Measurements from ENCODE around the gene CTXN2. TPM values are rescaled to one million over a fixed set of nuclear protein-coding genes. Genes with fewer than 3 reads are reported as not detected.

CTXN2 gene
- total RNA-seq, 1 experiment from 2014 or later, result 0.11 TPM

DNA sequence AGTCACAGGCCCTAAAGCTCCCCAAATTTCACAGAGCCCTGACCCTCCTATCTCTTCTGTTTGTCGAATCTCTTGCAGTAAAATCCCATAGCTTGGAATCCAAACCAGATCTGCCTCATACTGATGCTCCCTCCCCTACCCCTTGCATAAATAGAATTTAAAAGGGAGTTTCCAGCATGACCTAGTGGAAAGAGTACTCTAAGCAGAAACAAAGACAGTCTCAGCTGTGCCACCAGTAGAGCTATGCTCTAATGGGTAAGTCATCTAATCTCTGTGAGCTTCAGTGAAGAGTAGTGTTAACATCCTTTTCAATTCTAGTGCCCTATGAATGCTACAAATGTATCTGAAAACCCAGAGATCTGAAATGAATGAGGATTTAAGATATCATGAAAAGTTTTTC, 10.6 kb downstream of the CTXN2 start:
- Histone ChIP-seq H3K4me2 (ENCODE audit: insufficient read depth, insufficient read length, low read length) (no peak overlapping the region), H3K4me1 (ENCODE audit: insufficient read depth, low read length) (no peaks in the 10 kb centered on the region), H3K14ac (ENCODE audit: insufficient read depth, low read length) (no peak overlapping the region), H3K23me2 (ENCODE audit: insufficient read length, low read depth, low read length, poor library complexity, severe bottlenecking) (no peaks in the 10 kb centered on the region), H2BK12ac (ENCODE audit: insufficient read length, low read depth, low read length) (no peak overlapping the region), H2AK5ac (ENCODE audit: insufficient read length, low read length) (no peak overlapping the region), H4K5ac (ENCODE audit: insufficient read length, low read depth, low read length) (no peak overlapping the region), H3K9me3 (ENCODE audit: control insufficient read depth, low read depth, low read length) (no peaks in the 10 kb centered on the region), H3K23ac (ENCODE audit: insufficient read length, low read depth, low read length) (no peak overlapping the region), H3K56ac (ENCODE audit: insufficient read length, low read depth, low read length) (no peak overlapping the region), H3K9ac (ENCODE audit: extremely low read depth, insufficient read length, low read length) (no peak overlapping the region), H2BK5ac (ENCODE audit: insufficient read length, low read length) (no peak overlapping the region), H3K4ac (ENCODE audit: low read depth, low read length) (no peak overlapping the region), H2BK20ac (ENCODE audit: low read depth, low read length, poor library complexity, severe bottlenecking) (no peak overlapping the region), H3T11ph (ENCODE audit: low read length) (no peak overlapping the region), H3K79me2 (ENCODE audit: insufficient read depth, low read length) (no peaks in the 10 kb centered on the region), H4K8ac (replicated peaks; ENCODE audit: insufficient read length, low read depth, low read length) (no peak overlapping the region), H2AFZ (ENCODE audit: low read length) (no peak overlapping the region), H2BK15ac (ENCODE audit: low read depth, low read length) (no peak overlapping the region), H3K18ac (ENCODE audit: insufficient read length, low read depth, low read length) (no peak overlapping the region), H3K27ac (ENCODE audit: insufficient read length, low read depth, low read length) (no peak overlapping the region), H3K27me3 (ENCODE audit: insufficient read depth, low read length) (no peaks in the 10 kb centered on the region), H3K79me1 (ENCODE audit: insufficient read depth, low read depth, low read length, poor library complexity, severe bottlenecking) (no peaks in the 10 kb centered on the region), H2BK120ac (ENCODE audit: low read depth, low read length, poor library complexity, severe bottlenecking) (no peak overlapping the region), H4K20me1 (ENCODE audit: control insufficient read depth, insufficient read depth, insufficient read length) (no peaks in the 10 kb centered on the region), H4K91ac (ENCODE audit: insufficient read length, low read depth, low read length) (no peak overlapping the region)
- no peak overlapping the region for H3K4me3 Mint-ChIP-seq
- H3K9me3 Mint-ChIP-seq, result no peaks in the 10 kb centered on the region
- WGBS (ENCODE audit: extremely low coverage, insufficient read length, low lambda C conversion rate), result no CpG with 5 or more reads among the region's 1 CpG
- H3K4me1 Mint-ChIP-seq, result peaks cover 11 to 12% of the 10 kb centered on the region in 2 experiments
- no peaks in the 10 kb centered on the region for H3K27me3 Mint-ChIP-seq (ENCODE audit: low read depth)
- TF ChIP-seq, protein P1, sequence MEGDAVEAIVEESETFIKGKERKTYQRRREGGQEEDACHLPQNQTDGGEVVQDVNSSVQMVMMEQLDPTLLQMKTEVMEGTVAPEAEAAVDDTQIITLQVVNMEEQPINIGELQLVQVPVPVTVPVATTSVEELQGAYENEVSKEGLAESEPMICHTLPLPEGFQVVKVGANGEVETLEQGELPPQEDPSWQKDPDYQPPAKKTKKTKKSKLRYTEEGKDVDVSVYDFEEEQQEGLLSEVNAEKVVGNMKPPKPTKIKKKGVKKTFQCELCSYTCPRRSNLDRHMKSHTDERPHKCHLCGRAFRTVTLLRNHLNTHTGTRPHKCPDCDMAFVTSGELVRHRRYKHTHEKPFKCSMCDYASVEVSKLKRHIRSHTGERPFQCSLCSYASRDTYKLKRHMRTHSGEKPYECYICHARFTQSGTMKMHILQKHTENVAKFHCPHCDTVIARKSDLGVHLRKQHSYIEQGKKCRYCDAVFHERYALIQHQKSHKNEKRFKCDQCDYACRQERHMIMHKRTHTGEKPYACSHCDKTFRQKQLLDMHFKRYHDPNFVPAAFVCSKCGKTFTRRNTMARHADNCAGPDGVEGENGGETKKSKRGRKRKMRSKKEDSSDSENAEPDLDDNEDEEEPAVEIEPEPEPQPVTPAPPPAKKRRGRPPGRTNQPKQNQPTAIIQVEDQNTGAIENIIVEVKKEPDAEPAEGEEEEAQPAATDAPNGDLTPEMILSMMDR (conservative IDR thresholded peaks at IDR 0.05), result no peak
- no peak overlapping the region for H3K27ac Mint-ChIP-seq
- no peaks in the 10 kb centered on the region for H3K36me3 Mint-ChIP-seq (ENCODE audit: insufficient read depth in 1 of 3, low read depth in 3 of 3)
- no peak for DNase-seq
